ENCODE measurements around the gene ELOF1.

The ELOF1 gene

DNA sequence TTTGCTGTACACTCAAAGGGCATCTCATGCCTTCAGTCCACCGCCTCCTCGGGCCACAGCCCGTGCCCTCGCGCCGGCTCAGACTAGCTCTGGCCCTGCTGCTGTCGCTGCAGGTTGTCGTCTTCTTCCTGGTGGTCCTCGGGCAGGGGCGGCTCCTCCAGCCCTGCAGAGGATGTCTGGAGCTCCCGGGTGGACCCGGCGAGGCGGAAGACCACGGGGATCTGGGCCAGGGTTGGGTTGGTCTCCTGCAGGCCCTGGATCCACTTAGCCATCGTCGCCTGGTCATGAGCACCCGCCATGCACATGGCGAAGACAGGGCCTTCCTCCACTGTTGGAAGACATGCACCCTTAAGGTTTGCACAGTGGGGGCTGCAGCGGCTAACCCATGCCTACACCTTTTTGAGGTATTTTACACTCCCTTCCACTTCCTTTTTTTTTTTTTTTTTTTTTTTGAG is 52.9 kb downstream of the ELOF1 start:
- H3K9ac ChIP-seq (ENCODE audit: low read depth, low read length), result peak overlapping the region; percentile 84
- DNase-seq, result no peak
- TF ChIP-seq CTCF (IDR thresholded peaks at IDR 0.05; ENCODE audit: borderline replicate concordance, extremely low read depth, low read length, poor library complexity, severe bottlenecking) (no peak), EZH2 (IDR thresholded peaks at IDR 0.05; ENCODE audit: borderline replicate concordance, low read depth, low read length, severe bottlenecking) (no peak)
- no peaks in the 10 kb centered on the region for H4K20me1 ChIP-seq (ENCODE audit: insufficient read depth, low read length)
- no peaks in the 10 kb centered on the region for H3K9me3 ChIP-seq (ENCODE audit: insufficient read depth, low read length, severe bottlenecking)
- H2AFZ ChIP-seq (ENCODE audit: low read depth, low read length), result peak overlapping the region; percentile 89
- peak overlapping the region; percentile 95 for H3K4me2 ChIP-seq (ENCODE audit: insufficient read depth, low read length)
- peaks cover 13% of the 10 kb centered on the region for H3K79me2 ChIP-seq (ENCODE audit: insufficient read depth, low read length)
- peak overlapping the region; percentile 76 to 88 for H3K4me3 ChIP-seq (ENCODE audit: low read depth in 1 of 2, low read length in 2 of 2)
- H3K27ac ChIP-seq (ENCODE audit: low read length), result peak overlapping the region; percentile 92
- H3K27me3 ChIP-seq (ENCODE audit: insufficient read depth, low read length, poor library complexity), result no peaks in the 10 kb centered on the region
- peaks cover 7% of the 10 kb centered on the region for H3K36me3 ChIP-seq (ENCODE audit: insufficient read depth, low read length)
- H3K4me1 ChIP-seq (ENCODE audit: insufficient read depth, low read length), result peaks cover 29% of the 10 kb centered on the region
- ATAC-seq (ENCODE audit: insufficient read depth, low read depth), result peak; percentile 41

DNA sequence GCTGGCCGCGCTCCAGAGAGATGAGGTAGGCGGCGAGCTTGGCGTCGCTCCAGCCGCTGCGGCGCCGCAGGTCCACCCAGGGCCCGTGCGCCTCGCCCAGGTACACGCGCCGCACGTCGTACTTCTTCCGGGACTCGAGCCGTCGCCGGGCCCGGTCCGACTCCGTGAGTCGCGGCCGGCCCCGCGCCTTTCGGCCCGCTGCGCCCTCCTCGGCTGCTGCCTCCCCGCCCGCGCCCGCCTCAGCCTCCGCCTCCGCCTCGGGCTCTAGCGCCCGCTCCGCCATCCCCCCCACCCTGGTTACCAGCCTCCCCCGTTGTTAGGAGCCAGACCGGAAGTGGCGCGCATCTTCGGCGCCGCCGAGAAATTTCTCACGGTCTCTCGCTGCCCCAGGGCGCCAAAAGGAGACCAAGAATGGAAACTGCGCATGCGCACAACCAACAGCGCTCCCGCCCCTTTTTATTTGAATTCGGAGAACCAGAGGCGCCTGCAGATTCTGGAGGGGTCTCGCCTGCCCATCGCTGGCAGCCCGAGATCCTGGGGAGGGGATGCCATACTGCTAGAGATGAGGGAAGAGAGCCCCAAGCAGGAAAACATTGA is 53.4 kb downstream of the ELOF1 start, which contains the start of gene ZNF653:
Gene ZNF653, minus strand, starts transcription at position 336 of the 597 bp plus-strand sequence. Its CDS starts 53 bp downstream, at position 283.
- H3K9ac ChIP-seq (ENCODE audit: low read depth, low read length), result peak within 1 kb of the TSS; percentile 84
- H3K79me2 ChIP-seq (ENCODE audit: insufficient read depth, low read length), result peaks cover 13% of the 10 kb centered on the region
- H3K4me2 ChIP-seq (ENCODE audit: insufficient read depth, low read length), result peak within 1 kb of the TSS; percentile 95
- no peaks in the 10 kb centered on the region for H3K9me3 ChIP-seq (ENCODE audit: insufficient read depth, low read length, severe bottlenecking)
- peaks cover 29% of the 10 kb centered on the region for H3K4me1 ChIP-seq (ENCODE audit: insufficient read depth, low read length)
- TF ChIP-seq CTCF (IDR thresholded peaks at IDR 0.05; ENCODE audit: borderline replicate concordance, extremely low read depth, low read length, poor library complexity, severe bottlenecking) (no peak), EZH2 (IDR thresholded peaks at IDR 0.05; ENCODE audit: borderline replicate concordance, low read depth, low read length, severe bottlenecking) (no peak)
- H4K20me1 ChIP-seq (ENCODE audit: insufficient read depth, low read length), result no peaks in the 10 kb centered on the region
- peaks cover 4% of the 10 kb centered on the region; the same call in 1 of the 2 replicates for H3K36me3 ChIP-seq (ENCODE audit: insufficient read depth, low read length)
- H2AFZ ChIP-seq (ENCODE audit: low read depth, low read length), result peak within 1 kb of the TSS; percentile 89
- peak within 1 kb of the TSS; percentile 76 to 88 for H3K4me3 ChIP-seq (ENCODE audit: low read depth in 1 of 2, low read length in 2 of 2)
- H3K27ac ChIP-seq (ENCODE audit: low read length), result peak within 1 kb of the TSS; percentile 92
- ATAC-seq (ENCODE audit: insufficient read depth, low read depth) (peak; percentile 62), DNase-seq (peak; percentile 97)
- H3K27me3 ChIP-seq (ENCODE audit: insufficient read depth, low read length, poor library complexity), result no peaks in the 10 kb centered on the region

DNA sequence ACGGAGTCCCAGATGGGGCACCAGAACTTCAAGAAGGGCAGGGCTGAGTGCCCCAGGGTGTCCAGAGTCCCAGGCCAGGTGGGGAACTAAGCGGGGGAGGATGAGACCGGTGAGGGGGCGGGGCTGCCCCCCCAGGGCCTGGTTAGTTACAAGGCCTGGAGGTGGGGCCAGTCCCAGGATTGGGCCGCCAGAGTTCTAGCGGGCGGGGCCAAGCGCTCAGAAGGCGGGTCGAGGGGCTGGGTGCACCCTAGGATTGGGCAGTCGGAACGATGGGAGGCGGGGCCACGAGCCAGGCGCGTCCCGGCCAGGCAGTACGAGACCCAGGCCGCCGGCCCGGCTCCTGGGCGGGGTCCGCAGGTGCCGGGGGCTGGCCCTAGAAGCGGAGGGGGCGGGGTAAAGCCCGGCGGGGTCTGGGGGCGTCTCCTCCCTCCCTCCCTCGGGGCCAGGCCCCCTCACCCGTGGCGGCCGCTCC is 54.0 kb downstream of the ELOF1 start:
- peaks cover 13% of the 10 kb centered on the region for H3K79me2 ChIP-seq (ENCODE audit: insufficient read depth, low read length)
- no peak for TF ChIP-seq EZH2 (IDR thresholded peaks at IDR 0.05; ENCODE audit: borderline replicate concordance, low read depth, low read length, severe bottlenecking)
- DNase-seq, result peak; percentile 98

DNA sequence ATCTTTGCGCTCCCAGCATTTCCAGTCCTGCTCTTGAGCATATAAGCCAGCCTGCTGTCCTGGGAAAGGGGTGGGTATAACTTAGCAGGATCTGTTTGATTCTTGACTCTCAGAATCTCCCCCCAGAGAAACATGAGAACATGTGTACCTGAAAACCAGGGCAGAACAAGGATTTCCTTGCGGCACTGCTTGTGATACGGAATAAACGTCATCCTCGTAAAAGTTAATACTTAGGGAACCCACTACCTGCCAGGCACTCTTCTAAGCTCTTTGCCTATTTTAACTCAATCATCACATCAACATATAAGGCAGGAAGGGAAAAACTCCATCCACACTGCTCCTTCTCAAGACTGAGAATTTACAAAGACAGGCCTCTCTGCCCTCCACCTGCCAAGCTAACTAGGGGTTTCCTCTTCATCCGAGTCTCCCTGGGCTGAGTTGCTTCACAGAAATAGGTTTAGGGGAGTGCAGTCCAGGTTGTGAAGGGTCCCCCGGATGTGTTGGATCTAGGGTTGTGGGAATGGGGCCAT is 54.5 kb downstream of the ELOF1 start:
- Histone ChIP-seq H3K79me2 (ENCODE audit: insufficient read depth, low read length) (peaks cover 13% of the 10 kb centered on the region), H4K20me1 (ENCODE audit: insufficient read depth, low read length) (no peaks in the 10 kb centered on the region), H3K27ac (ENCODE audit: low read length) (peak overlapping the region; percentile 61), H2AFZ (ENCODE audit: low read depth, low read length) (peak overlapping the region; percentile 65), H3K27me3 (ENCODE audit: insufficient read depth, low read length, poor library complexity) (no peaks in the 10 kb centered on the region), H3K4me2 (ENCODE audit: insufficient read depth, low read length) (peak overlapping the region; percentile 95), H3K9ac (ENCODE audit: low read depth, low read length) (peak overlapping the region; percentile 84), H3K4me3 (ENCODE audit: low read depth in 1 of 2, low read length in 2 of 2) (peak overlapping the region; percentile 76 to 88; a peak in 3 of 4 replicates), H3K9me3 (ENCODE audit: insufficient read depth, low read length, severe bottlenecking) (no peaks in the 10 kb centered on the region), H3K4me1 (ENCODE audit: insufficient read depth, low read length) (peaks cover 29% of the 10 kb centered on the region), H3K36me3 (ENCODE audit: insufficient read depth, low read length) (peaks cover 4% of the 10 kb centered on the region; the same call in 1 of the 2 replicates)
- DNase-seq (no peak), ATAC-seq (ENCODE audit: insufficient read depth, low read depth) (no peak)
- no peak for TF ChIP-seq CTCF (IDR thresholded peaks at IDR 0.05; ENCODE audit: borderline replicate concordance, extremely low read depth, low read length, poor library complexity, severe bottlenecking)
- TF ChIP-seq EZH2 (IDR thresholded peaks at IDR 0.05; ENCODE audit: borderline replicate concordance, low read depth, low read length, severe bottlenecking), result no peak

More for the DNA sequence above, 54.0 kb downstream of the ELOF1 start:
- Histone ChIP-seq H3K27me3 (ENCODE audit: insufficient read depth, low read length, poor library complexity) (no peaks in the 10 kb centered on the region), H3K4me2 (ENCODE audit: insufficient read depth, low read length) (peak overlapping the region; percentile 95), H4K20me1 (ENCODE audit: insufficient read depth, low read length) (no peaks in the 10 kb centered on the region), H3K4me1 (ENCODE audit: insufficient read depth, low read length) (peaks cover 29% of the 10 kb centered on the region), H2AFZ (ENCODE audit: low read depth, low read length) (peak overlapping the region; percentile 83), H3K9me3 (ENCODE audit: insufficient read depth, low read length, severe bottlenecking) (no peaks in the 10 kb centered on the region), H3K9ac (ENCODE audit: low read depth, low read length) (peak overlapping the region; percentile 84), H3K27ac (ENCODE audit: low read length) (peak overlapping the region; percentile 84), H3K4me3 (ENCODE audit: low read depth in 1 of 2, low read length in 2 of 2) (peak overlapping the region; percentile 76 to 88), H3K36me3 (ENCODE audit: insufficient read depth, low read length) (peaks cover 4% of the 10 kb centered on the region; the same call in 1 of the 2 replicates)
- peak; percentile 91 for ATAC-seq (ENCODE audit: insufficient read depth, low read depth)

Data from DND-41 (cell line).